Fibroblast of villous mesenchyme (primary cell): ENCODE results near the gene QRFPR. TPM values are rescaled to one million over a fixed set of nuclear protein-coding genes. Genes with fewer than 3 reads are reported as not detected.
A peak's percentile ranks its signal among the peaks of the same experiment; 100 is the strongest.
"Not testable (repeated sequence)": the region's sequence is repeated elsewhere in the genome, so short reads cannot be mapped to it uniquely, and the experiment has no call there.

ENCODE experiments used
- DNase-seq: peaks from one replicate; pipeline ENCODE4 v3.0.0-alpha.2; 2010; ENCODE audit warnings: low read depth
- H3K4me3 ChIP-seq: 2 replicates; pipeline ENCODE4 v1.5.1; 2011; ENCODE audit warnings: low read depth, mild to moderate bottlenecking, low read length
- CTCF ChIP-seq: IDR thresholded peaks from 2 replicates; pipeline ENCODE4 v1.5.1; 2012; ENCODE audit warnings: low read depth, mild to moderate bottlenecking, low read length; ENCODE audit not compliant: insufficient read depth
- total RNA-seq: library from RNA; depleted of rRNA; stranded (reverse); fragments of >200 nt; gene quantifications from 2 replicates; pipeline ENCODE4 v1.2.3, GENCODE V29; 2012

The QRFPR gene
- not detected in 2 replicates for total RNA-seq

- no peak for DNase-seq
- H3K4me3 ChIP-seq = no peak within 1 kb of the TSS
Measured at GRCh38 chr4:121380776-121381462, at the start of gene QRFPR. Gene QRFPR (minus strand): TSS chr4:121381018. CDS start chr4:121380647, 371 bp downstream.

GRCh38 chr4:121428721-121429120 lies 47.9 kb upstream of the QRFPR start:
- no peak overlapping the region for H3K4me3 ChIP-seq
- TF ChIP-seq CTCF = no peak
- peak; percentile 6 for DNase-seq

More at GRCh38 chr4:121380776-121381462, at the start of gene QRFPR:
- no peak for TF ChIP-seq CTCF

GRCh38 chr4:121421594-121421993 lies 40.8 kb upstream of the QRFPR start:
- no peak overlapping the region for H3K4me3 ChIP-seq
- TF ChIP-seq CTCF = peak; percentile 33
- no peak for DNase-seq

GRCh38 chr4:121411151-121411744 lies 30.4 kb upstream of the QRFPR start:
- DNase-seq = no peak
- no peak for TF ChIP-seq CTCF
- no peak overlapping the region for H3K4me3 ChIP-seq

GRCh38 chr4:121408567-121408966 lies 27.7 kb upstream of the QRFPR start:
- not testable (repeated sequence) for DNase-seq, H3K4me3 ChIP-seq

GRCh38 chr4:121400632-121401031 lies 19.8 kb upstream of the QRFPR start:
- TF ChIP-seq CTCF = no peak
- DNase-seq = no peak
- no peak overlapping the region for H3K4me3 ChIP-seq

GRCh38 chr4:121397941-121398601 lies 17.3 kb upstream of the QRFPR start:
- TF ChIP-seq CTCF = no peak
- H3K4me3 ChIP-seq = no peak overlapping the region
- no peak for DNase-seq
